GM23338 (cell line): Measurements from ENCODE around the gene SH3D19. TPM values are rescaled to one million over a fixed set of nuclear protein-coding genes. Genes with fewer than 3 reads are reported as not detected.

ENCODE experiments used
- ATAC-seq: fragments of 200-7000 bp; cut with Tn5 transposase; 3 replicates; pipeline ENCODE4 v1.9.1; 2020
- DNase-seq: peaks from one replicate; pipeline ENCODE4 v3.0.0-alpha.2; 2015; ENCODE audit warnings: low spot score
- H2AFZ ChIP-seq: fragments of 200-600 bp; sonication (generic); 2 replicates; pipeline ENCODE4 v1.8.0; 2016; ENCODE audit warnings: antibody characterized with exemption, mild to moderate bottlenecking, moderate library complexity
- H3F3A ChIP-seq: fragments of 200-600 bp; sonication (generic); replicated peaks from 2 replicates; pipeline ENCODE4 v1.8.0; 2017; ENCODE audit warnings: antibody characterized with exemption, mixed run types, low read depth
- H3K27ac ChIP-seq: fragments of 200-600 bp; sonication (generic); 2 replicates; pipeline ENCODE4 v1.6.1; 2016; ENCODE audit warnings: low read depth
- H3K27me3 ChIP-seq: fragments of 200-600 bp; sonication (generic); 2 replicates; pipeline ENCODE4 v1.8.0; 2016; ENCODE audit warnings: mild to moderate bottlenecking, mixed run types, moderate library complexity; ENCODE audit not compliant: insufficient read depth
- H3K36me3 ChIP-seq: fragments of 200-600 bp; sonication (generic); 2 replicates; pipeline ENCODE4 v1.8.0; 2016; ENCODE audit warnings: mild to moderate bottlenecking; ENCODE audit not compliant: insufficient read depth
- H3K4me1 ChIP-seq: fragments of 200-600 bp; sonication (generic); 2 replicates; pipeline ENCODE4 v1.8.0; 2016; ENCODE audit warnings: mild to moderate bottlenecking, moderate library complexity; ENCODE audit not compliant: insufficient read depth
- H3K4me2 ChIP-seq: fragments of 200-600 bp; sonication (generic); 2 replicates; pipeline ENCODE4 v1.7.1; 2017; ENCODE audit warnings: mixed run types
- H3K4me3 ChIP-seq: fragments of 200-600 bp; sonication (generic); 2 replicates; pipeline ENCODE4 v1.6.1; 2016; ENCODE audit warnings: mixed run types
- H3K79me2 ChIP-seq: fragments of 200-600 bp; sonication (generic); replicated peaks from 2 replicates; pipeline ENCODE4 v1.8.0; 2017; ENCODE audit warnings: mild to moderate bottlenecking; ENCODE audit not compliant: insufficient read depth
- H3K9me2 ChIP-seq: fragments of 200-600 bp; sonication (generic); 2 replicates; pipeline ENCODE4 v1.8.0; 2017; ENCODE audit not compliant: insufficient read depth
- H4K20me1 ChIP-seq: fragments of 200-600 bp; sonication (generic); replicated peaks from 2 replicates; pipeline ENCODE4 v1.8.0; 2017; ENCODE audit warnings: mild to moderate bottlenecking; ENCODE audit not compliant: insufficient read depth
- H3K27ac Mint-ChIP-seq: 2 replicates; pipeline ENCODE4 v1.8.0; 2020; ENCODE audit warnings: inconsistent platforms, mild to moderate bottlenecking, moderate library complexity, mixed read lengths
- H3K27me3 Mint-ChIP-seq: 3 replicates; pipeline ENCODE4 v1.8.0; 2022; ENCODE audit warnings: low read depth, mild to moderate bottlenecking, moderate library complexity, mixed read lengths, inconsistent platforms; ENCODE audit not compliant: insufficient read depth, poor library complexity
- H3K36me3 Mint-ChIP-seq: 3 replicates; pipeline ENCODE4 v1.8.0; 2021; ENCODE audit warnings: low read depth, mild to moderate bottlenecking, inconsistent platforms, moderate library complexity, mixed read lengths
- H3K4me1 Mint-ChIP-seq: 3 replicates; pipeline ENCODE4 v1.8.0; 2020; ENCODE audit warnings: mild to moderate bottlenecking, inconsistent platforms, mixed read lengths
- H3K4me3 Mint-ChIP-seq: 3 replicates; pipeline ENCODE4 v1.8.0; 2021; ENCODE audit warnings: moderate library complexity, mild to moderate bottlenecking, inconsistent platforms, mixed read lengths
- H3K9me3 Mint-ChIP-seq: 3 replicates; pipeline ENCODE4 v1.8.0; 2020; ENCODE audit warnings: moderate library complexity, mild to moderate bottlenecking, inconsistent platforms, mixed read lengths
- CREB1 ChIP-seq: fragments of 250-450 bp; sonication (Bioruptor Pico); IDR thresholded peaks from 2 replicates; pipeline ENCODE4 v1.5.0; 2020; ENCODE audit warnings: low read depth, mild to moderate bottlenecking, moderate library complexity
- ETS1 ChIP-seq: IDR thresholded peaks from 2 replicates; pipeline ENCODE4 v1.6.1; 2016; ENCODE audit warnings: antibody characterized with exemption
- EZH2 ChIP-seq: fragments of 200-600 bp; sonication (generic); IDR thresholded peaks from one replicate; pipeline ENCODE4 v1.8.0; 2017; ENCODE audit warnings: antibody characterized with exemption, mild to moderate bottlenecking, low read depth; ENCODE audit not compliant: unreplicated experiment
- EZH2phosphoT487 ChIP-seq: fragments of 200-600 bp; sonication (generic); IDR thresholded peaks from one replicate; pipeline ENCODE4 v1.8.1; 2018; ENCODE audit warnings: antibody characterized with exemption; ENCODE audit not compliant: unreplicated experiment
- JUNB ChIP-seq: IDR thresholded peaks from one replicate; pipeline ENCODE4 v1.6.1; 2016; ENCODE audit warnings: antibody characterized with exemption; ENCODE audit not compliant: unreplicated experiment
- NANOG ChIP-seq: IDR thresholded peaks from 2 replicates; pipeline ENCODE4 v1.6.1; 2016; ENCODE audit warnings: antibody characterized with exemption, borderline replicate concordance
- POLR2AphosphoS5 ChIP-seq: IDR thresholded peaks from 2 replicates; pipeline ENCODE4 v1.6.1; 2016; ENCODE audit warnings: antibody characterized with exemption, low read depth
- REST ChIP-seq: IDR thresholded peaks from one replicate; pipeline ENCODE4 v1.6.1; 2018; ENCODE audit warnings: antibody characterized with exemption; ENCODE audit not compliant: unreplicated experiment
- STAT1 ChIP-seq: IDR thresholded peaks from one replicate; pipeline ENCODE4 v1.6.1; 2016; ENCODE audit warnings: antibody characterized with exemption; ENCODE audit not compliant: unreplicated experiment
- ZNF114 ChIP-seq: fragments of 250-450 bp; sonication (Bioruptor Pico); IDR thresholded peaks from 2 replicates; pipeline ENCODE4 v1.5.0; 2020; ENCODE audit warnings: mild to moderate bottlenecking, moderate library complexity
- ZNF331 ChIP-seq: fragments of 250-450 bp; sonication (Bioruptor Pico); IDR thresholded peaks from 2 replicates; pipeline ENCODE4 v1.5.0; 2020; ENCODE audit warnings: low read depth, mild to moderate bottlenecking, moderate library complexity
- polyA plus RNA-seq: library from polyadenylated mRNA; unstranded; fragments of >200 nt; fragmentation: Nextera tagmentation; extraction: Ambion mirVana; gene quantifications from 2 replicates; pipeline ENCODE4 v1.2.1, GENCODE V29; 2016
- total RNA-seq: library from RNA; depleted of rRNA; stranded (reverse); fragments of >200 nt; shearing (Covaris generic); gene quantifications from 2 replicates; pipeline ENCODE4 v1.2.3, GENCODE V29; 2014
- TF ChIP-seq, protein P1 (sequence below), 2 experiments: fragments of 200-600 bp in 1 of 2; sonication (generic) in 1 of 2; conservative IDR thresholded peaks; 2 replicates each; pipeline versions ENCODE4 v1.5.1 to v1.6.1; 2016 to 2017; ENCODE audit warnings: antibody characterized with exemption in 2 of 2, low read depth in 2 of 2, mild to moderate bottlenecking in 2 of 2, moderate library complexity in 1 of 2
- TF ChIP-seq, protein P2 (sequence below): fragments of 250-450 bp; sonication (Bioruptor Pico); IDR thresholded peaks from 2 replicates; pipeline ENCODE4 v1.5.0; 2020; ENCODE audit warnings: mild to moderate bottlenecking, moderate library complexity

SH3D19 gene
- total and polyA plus RNA-seq, 2 experiments from 2014 or later, result 25.3 to 57.4 TPM

DNA sequence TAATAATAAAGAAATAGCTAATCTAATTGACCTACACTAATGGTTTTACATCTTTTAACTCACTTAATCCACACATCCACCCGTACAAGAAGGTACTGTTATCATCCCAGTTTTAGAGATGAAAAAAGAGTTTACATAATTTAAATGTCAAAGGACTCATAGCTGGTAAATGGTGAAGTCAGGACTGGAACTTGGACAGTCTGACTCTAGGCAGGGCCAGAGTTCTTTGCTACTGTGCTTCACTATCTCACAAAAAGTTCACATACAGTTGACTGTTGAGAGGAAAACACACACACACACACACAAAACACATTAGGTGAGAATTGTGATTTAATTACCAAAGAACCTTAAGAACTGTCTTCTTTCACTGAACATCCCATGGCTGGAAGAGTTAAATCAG, 119.7 kb downstream of the SH3D19 start:
- Histone ChIP-seq H3K9me2 (no peaks in the 10 kb centered on the region), H3K36me3 (no peaks in the 10 kb centered on the region), H3K79me2 (no peaks in the 10 kb centered on the region), H3K27ac (no peak overlapping the region), H2AFZ (no peak overlapping the region), H3K4me3 (no peak overlapping the region), H3F3A (no peaks in the 10 kb centered on the region), H3K4me2 (no peak overlapping the region), H4K20me1 (no peaks in the 10 kb centered on the region), H3K4me1 (no peaks in the 10 kb centered on the region; the same call in 1 of the 2 replicates), H3K27me3 (no peaks in the 10 kb centered on the region)
- no peak for TF ChIP-seq REST
- TF ChIP-seq EZH2phosphoT487, result no peak
- TF ChIP-seq ZNF114 (CRISPR knock-in tag), result no peak
- no peak for TF ChIP-seq POLR2AphosphoS5
- no peak for TF ChIP-seq ZNF331 (CRISPR knock-in tag)
- TF ChIP-seq STAT1, result no peak
- TF ChIP-seq, protein P1, sequence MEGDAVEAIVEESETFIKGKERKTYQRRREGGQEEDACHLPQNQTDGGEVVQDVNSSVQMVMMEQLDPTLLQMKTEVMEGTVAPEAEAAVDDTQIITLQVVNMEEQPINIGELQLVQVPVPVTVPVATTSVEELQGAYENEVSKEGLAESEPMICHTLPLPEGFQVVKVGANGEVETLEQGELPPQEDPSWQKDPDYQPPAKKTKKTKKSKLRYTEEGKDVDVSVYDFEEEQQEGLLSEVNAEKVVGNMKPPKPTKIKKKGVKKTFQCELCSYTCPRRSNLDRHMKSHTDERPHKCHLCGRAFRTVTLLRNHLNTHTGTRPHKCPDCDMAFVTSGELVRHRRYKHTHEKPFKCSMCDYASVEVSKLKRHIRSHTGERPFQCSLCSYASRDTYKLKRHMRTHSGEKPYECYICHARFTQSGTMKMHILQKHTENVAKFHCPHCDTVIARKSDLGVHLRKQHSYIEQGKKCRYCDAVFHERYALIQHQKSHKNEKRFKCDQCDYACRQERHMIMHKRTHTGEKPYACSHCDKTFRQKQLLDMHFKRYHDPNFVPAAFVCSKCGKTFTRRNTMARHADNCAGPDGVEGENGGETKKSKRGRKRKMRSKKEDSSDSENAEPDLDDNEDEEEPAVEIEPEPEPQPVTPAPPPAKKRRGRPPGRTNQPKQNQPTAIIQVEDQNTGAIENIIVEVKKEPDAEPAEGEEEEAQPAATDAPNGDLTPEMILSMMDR (conservative IDR thresholded peaks at IDR 0.05; ENCODE audit: low read depth in 2 of 2), result no peak
- TF ChIP-seq CREB1 (CRISPR knock-in tag), result no peak
- no peak for TF ChIP-seq ETS1
- no peak for TF ChIP-seq JUNB
- no peak for TF ChIP-seq EZH2
- TF ChIP-seq, protein P2, sequence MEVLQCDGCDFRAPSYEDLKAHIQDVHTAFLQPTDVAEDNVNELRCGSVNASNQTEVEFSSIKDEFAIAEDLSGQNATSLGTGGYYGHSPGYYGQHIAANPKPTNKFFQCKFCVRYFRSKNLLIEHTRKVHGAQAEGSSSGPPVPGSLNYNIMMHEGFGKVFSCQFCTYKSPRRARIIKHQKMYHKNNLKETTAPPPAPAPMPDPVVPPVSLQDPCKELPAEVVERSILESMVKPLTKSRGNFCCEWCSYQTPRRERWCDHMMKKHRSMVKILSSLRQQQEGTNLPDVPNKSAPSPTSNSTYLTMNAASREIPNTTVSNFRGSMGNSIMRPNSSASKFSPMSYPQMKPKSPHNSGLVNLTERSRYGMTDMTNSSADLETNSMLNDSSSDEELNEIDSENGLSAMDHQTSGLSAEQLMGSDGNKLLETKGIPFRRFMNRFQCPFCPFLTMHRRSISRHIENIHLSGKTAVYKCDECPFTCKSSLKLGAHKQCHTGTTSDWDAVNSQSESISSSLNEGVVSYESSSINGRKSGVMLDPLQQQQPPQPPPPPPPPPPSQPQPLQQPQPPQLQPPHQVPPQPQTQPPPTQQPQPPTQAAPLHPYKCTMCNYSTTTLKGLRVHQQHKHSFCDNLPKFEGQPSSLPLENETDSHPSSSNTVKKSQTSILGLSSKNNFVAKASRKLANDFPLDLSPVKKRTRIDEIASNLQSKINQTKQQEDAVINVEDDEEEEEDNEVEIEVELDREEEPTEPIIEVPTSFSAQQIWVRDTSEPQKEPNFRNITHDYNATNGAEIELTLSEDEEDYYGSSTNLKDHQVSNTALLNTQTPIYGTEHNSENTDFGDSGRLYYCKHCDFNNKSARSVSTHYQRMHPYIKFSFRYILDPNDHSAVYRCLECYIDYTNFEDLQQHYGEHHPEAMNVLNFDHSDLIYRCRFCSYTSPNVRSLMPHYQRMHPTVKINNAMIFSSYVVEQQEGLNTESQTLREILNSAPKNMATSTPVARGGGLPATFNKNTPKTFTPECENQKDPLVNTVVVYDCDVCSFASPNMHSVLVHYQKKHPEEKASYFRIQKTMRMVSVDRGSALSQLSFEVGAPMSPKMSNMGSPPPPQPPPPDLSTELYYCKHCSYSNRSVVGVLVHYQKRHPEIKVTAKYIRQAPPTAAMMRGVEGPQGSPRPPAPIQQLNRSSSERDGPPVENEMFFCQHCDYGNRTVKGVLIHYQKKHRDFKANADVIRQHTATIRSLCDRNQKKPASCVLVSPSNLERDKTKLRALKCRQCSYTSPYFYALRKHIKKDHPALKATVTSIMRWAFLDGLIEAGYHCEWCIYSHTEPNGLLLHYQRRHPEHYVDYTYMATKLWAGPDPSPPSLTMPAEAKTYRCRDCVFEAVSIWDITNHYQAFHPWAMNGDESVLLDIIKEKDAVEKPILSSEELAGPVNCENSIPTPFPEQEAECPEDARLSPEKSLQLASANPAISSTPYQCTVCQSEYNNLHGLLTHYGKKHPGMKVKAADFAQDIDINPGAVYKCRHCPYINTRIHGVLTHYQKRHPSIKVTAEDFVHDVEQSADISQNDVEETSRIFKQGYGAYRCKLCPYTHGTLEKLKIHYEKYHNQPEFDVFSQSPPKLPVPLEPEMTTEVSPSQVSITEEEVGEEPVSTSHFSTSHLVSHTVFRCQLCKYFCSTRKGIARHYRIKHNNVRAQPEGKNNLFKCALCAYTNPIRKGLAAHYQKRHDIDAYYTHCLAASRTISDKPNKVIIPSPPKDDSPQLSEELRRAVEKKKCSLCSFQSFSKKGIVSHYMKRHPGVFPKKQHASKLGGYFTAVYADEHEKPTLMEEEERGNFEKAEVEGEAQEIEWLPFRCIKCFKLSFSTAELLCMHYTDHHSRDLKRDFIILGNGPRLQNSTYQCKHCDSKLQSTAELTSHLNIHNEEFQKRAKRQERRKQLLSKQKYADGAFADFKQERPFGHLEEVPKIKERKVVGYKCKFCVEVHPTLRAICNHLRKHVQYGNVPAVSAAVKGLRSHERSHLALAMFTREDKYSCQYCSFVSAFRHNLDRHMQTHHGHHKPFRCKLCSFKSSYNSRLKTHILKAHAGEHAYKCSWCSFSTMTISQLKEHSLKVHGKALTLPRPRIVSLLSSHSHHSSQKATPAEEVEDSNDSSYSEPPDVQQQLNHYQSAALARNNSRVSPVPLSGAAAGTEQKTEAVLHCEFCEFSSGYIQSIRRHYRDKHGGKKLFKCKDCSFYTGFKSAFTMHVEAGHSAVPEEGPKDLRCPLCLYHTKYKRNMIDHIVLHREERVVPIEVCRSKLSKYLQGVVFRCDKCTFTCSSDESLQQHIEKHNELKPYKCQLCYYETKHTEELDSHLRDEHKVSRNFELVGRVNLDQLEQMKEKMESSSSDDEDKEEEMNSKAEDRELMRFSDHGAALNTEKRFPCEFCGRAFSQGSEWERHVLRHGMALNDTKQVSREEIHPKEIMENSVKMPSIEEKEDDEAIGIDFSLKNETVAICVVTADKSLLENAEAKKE (CRISPR knock-in tag), result no peak
- no peak for TF ChIP-seq NANOG
- Mint-ChIP-seq H3K4me3 (no peak overlapping the region), H3K27ac (no peak overlapping the region), H3K4me1 (peaks cover 5% of the 10 kb centered on the region; the same call in 2 of the 3 replicates), H3K27me3 (no peaks in the 10 kb centered on the region), H3K36me3 (no peaks in the 10 kb centered on the region), H3K9me3 (no peaks in the 10 kb centered on the region)
- ATAC-seq (no peak), DNase-seq (no peak)
